Measurements from ENCODE around the gene SMIM45.

Gene SMIM45

DNA sequence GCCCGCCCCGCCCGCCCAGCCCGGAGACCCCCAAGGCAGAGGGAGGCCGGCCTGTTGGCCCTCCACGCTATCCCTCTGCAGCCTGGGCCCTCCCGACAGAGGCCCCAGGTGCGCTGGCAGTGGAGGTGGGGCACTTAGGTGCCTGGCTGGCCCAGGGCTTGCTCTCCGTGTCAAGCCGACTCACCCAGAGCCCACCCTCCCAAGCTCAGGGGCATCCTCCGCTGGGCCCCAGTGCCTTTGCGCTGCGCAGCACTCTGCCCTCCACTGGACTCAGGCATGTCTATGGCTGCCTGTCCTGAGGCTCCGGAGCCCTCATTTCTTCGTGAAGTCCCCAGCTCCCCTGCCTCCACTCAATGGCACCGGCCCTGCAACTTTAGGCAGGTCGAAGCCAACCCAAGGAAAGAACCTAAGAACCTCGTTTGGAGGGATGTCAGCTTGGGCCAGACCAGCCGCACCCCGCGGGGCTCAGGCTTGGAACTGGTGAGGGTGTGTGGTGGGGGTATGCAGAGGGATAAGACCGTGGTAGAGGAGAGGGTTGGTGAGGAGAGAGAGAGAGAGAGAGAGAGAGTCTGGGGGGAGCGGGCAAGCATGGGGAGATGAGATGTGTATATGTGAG, 6.1 kb downstream of the SMIM45 start:
- no peaks in the 10 kb centered on the region for H3K27me3 ChIP-seq
- WGBS, 3 donors, result 51 to 58% (median 53%) methylated on average over 20 to 23 of the region's 23 CpGs
- TF ChIP-seq, protein P1, sequence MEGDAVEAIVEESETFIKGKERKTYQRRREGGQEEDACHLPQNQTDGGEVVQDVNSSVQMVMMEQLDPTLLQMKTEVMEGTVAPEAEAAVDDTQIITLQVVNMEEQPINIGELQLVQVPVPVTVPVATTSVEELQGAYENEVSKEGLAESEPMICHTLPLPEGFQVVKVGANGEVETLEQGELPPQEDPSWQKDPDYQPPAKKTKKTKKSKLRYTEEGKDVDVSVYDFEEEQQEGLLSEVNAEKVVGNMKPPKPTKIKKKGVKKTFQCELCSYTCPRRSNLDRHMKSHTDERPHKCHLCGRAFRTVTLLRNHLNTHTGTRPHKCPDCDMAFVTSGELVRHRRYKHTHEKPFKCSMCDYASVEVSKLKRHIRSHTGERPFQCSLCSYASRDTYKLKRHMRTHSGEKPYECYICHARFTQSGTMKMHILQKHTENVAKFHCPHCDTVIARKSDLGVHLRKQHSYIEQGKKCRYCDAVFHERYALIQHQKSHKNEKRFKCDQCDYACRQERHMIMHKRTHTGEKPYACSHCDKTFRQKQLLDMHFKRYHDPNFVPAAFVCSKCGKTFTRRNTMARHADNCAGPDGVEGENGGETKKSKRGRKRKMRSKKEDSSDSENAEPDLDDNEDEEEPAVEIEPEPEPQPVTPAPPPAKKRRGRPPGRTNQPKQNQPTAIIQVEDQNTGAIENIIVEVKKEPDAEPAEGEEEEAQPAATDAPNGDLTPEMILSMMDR (IDR thresholded peaks at IDR 0.05), result no peak
- no peak for TF ChIP-seq EP300 (IDR thresholded peaks at IDR 0.05)
- no peak for TF ChIP-seq POLR2A (IDR thresholded peaks at IDR 0.05)
- no peak overlapping the region for H3K27ac ChIP-seq
- no peak overlapping the region for H3K4me3 ChIP-seq
- no peak for DNase-seq
- no peaks in the 10 kb centered on the region for H3K36me3 ChIP-seq
- intact Hi-C loops (cut with DNase I), result loop anchor here in 1 of 4 donors (5.0 kb wide), 1 partner anchor 479 kb away; no protein-coding TSS in a partner anchor
- H3K9me3 ChIP-seq, result no peaks in the 10 kb centered on the region
- H3K4me1 ChIP-seq (ENCODE audit: insufficient read depth), result peaks cover 5% of the 10 kb centered on the region

DNA sequence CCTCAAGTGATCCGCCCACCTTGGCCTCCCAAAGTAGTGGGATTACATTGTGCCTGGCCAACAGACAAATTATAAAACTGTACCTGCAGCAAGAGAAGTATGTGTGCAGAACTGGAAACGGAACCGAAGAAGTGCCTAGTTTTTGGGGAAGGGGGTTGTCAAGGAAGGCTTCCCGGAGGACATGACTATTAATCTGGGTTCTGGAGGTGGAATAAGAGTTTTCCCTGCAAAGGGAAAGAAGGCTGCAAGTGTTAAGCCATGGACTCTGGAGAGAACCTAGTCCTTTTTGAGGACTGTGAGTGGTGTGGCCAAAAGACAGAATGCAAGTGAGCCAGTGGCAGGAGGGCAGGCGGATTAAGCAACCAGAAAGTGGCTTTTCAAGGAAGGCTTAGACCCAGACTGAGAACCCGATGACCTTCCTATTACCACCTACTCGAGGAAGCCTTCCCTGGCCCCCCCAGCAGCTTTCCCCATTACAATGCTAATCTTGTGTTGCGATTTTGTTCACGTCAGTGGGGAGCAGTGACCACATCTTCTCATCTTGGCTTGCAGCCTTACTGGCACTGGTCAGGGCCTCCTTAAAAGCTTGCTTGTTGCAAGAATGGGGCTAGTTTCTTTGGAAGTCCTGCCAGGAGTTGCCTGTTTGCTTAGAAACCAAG, 11.6 kb downstream of the SMIM45 start:
- Histone ChIP-seq H3K4me1 (ENCODE audit: insufficient read depth) (peaks cover 2% of the 10 kb centered on the region), H3K27me3 (no peaks in the 10 kb centered on the region), H3K27ac (no peak overlapping the region), H3K36me3 (no peaks in the 10 kb centered on the region), H3K9me3 (no peaks in the 10 kb centered on the region), H3K4me3 (no peak overlapping the region)
- TF ChIP-seq POLR2A (IDR thresholded peaks at IDR 0.05), result no peak
- TF ChIP-seq, protein P1 (IDR thresholded peaks at IDR 0.05), result no peak
- TF ChIP-seq EP300 (IDR thresholded peaks at IDR 0.05), result no peak
- 60 to 66% (median 64%) methylated on average over 9 of the region's 9 CpGs for WGBS, 3 donors
- peak in 1 of 5 donors; percentile 34 for DNase-seq
- intact Hi-C loops (cut with DNase I), result no loop called here

DNA sequence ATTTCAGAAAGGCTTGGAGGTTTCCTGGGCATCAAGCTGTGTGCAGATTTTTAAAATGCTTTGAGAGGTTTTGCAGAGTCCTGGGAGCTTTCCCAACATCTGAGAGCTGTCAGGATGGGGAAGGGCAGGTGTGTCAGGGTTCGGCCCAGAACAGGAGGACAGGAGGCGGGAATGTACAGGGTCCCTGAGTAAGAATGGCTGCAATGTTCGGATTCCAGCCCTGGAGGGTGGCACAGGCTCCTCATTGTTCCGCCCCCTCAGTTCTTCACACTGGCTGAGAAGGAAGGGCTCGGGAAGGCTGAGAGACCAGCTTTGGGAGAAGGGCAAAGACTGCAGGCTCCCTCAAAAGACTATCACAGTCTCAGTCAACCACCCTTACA, 12.2 kb downstream of the SMIM45 start:
- Histone ChIP-seq H3K27me3 (no peaks in the 10 kb centered on the region), H3K27ac (no peak overlapping the region), H3K4me3 (no peak overlapping the region), H3K36me3 (no peaks in the 10 kb centered on the region), H3K9me3 (no peaks in the 10 kb centered on the region), H3K4me1 (ENCODE audit: insufficient read depth) (peaks cover 2% of the 10 kb centered on the region)
- 37 to 58% (median 47%) methylated on average over 5 of the region's 5 CpGs for WGBS, 3 donors
- TF ChIP-seq POLR2A (IDR thresholded peaks at IDR 0.05), result no peak
- TF ChIP-seq, protein P1 (IDR thresholded peaks at IDR 0.05), result no peak
- TF ChIP-seq EP300 (IDR thresholded peaks at IDR 0.05), result no peak
- no peak for DNase-seq
- intact Hi-C loops (cut with DNase I), result no loop called here

DNA sequence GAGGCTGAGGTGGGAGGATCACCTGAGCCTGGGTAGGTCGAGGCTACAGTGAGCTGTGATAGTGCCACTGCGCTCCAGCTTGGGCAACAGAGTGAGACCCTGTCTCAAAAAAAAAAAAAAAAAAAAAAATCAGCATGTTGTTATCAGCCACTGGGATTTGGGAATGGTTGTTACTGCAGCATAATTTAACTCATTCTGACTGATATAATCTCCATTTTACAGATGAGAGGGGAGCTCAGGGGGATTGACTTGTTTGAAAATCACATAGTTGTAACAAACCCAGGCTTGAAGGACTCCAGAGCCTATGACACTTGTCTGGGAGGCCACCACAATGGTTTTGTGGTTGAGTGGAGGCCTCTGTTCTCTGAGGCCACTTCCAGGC, 14.3 kb downstream of the SMIM45 start:
- intact Hi-C loops (cut with DNase I), result no loop called here
- Histone ChIP-seq H3K27ac (no peak overlapping the region), H3K27me3 (no peaks in the 10 kb centered on the region), H3K4me3 (no peak overlapping the region), H3K36me3 (no peaks in the 10 kb centered on the region), H3K4me1 (ENCODE audit: insufficient read depth) (no peaks in the 10 kb centered on the region), H3K9me3 (no peaks in the 10 kb centered on the region)
- no peak for DNase-seq
- no peak for TF ChIP-seq POLR2A (IDR thresholded peaks at IDR 0.05)
- TF ChIP-seq EP300 (IDR thresholded peaks at IDR 0.05), result no peak
- TF ChIP-seq, protein P1 (IDR thresholded peaks at IDR 0.05), result no peak
- WGBS, 3 donors, result 96 to 100% (median 97%) methylated on average over 2 of the region's 2 CpGs

All from ovary (tissue), 7 donors.